CD14-positive monocyte (primary cell): ENCODE data around the gene WDFY4. TPM values are rescaled to one million over a fixed set of nuclear protein-coding genes. Genes with fewer than 3 reads are reported as not detected.

Source experiments
- DNase-seq, 3 donors: peaks; one replicate each; pipeline ENCODE4 v3.0.0-alpha.2; 2011 to 2022
- H2AFZ ChIP-seq: 2 replicates; pipeline ENCODE4 v1.6.0; 2012; ENCODE audit warnings: mild to moderate bottlenecking, low read depth, low read length, inconsistent platforms; ENCODE audit not compliant: insufficient read depth, poor library complexity, severe bottlenecking
- H3K27ac ChIP-seq, 2 donors: 1 replicate in 1 of 2; 2 replicates in 1 of 2; pipeline ENCODE4 v1.5.1; 2012 to 2013; ENCODE audit warnings: low read length in 2 of 2, control low read depth in 1 of 2, inconsistent platforms in 1 of 2, low read depth in 1 of 2, mild to moderate bottlenecking in 1 of 2
- H3K27me3 ChIP-seq, 2 donors: one replicate each; pipeline versions ENCODE4 v1.6.0 to v1.6.1; 2011 to 2013; ENCODE audit warnings: low read length in 2 of 2; ENCODE audit not compliant: control insufficient read depth in 2 of 2, insufficient read depth in 2 of 2
- H3K36me3 ChIP-seq, 2 donors: replicated peaks in 1 of 2; 1 replicate in 1 of 2; 2 replicates in 1 of 2; pipeline versions ENCODE4 v1.5.1 to v1.6.1; 2012 to 2013; ENCODE audit warnings: low read length in 2 of 2, control low read depth in 1 of 2, inconsistent platforms in 1 of 2, mild to moderate bottlenecking in 1 of 2; ENCODE audit not compliant: insufficient read depth in 2 of 2, control insufficient read depth in 1 of 2
- H3K4me1 ChIP-seq, 2 donors: 1 replicate in 1 of 2; 2 replicates in 1 of 2; pipeline versions ENCODE4 v1.5.1 to v1.6.1; 2012 to 2013; ENCODE audit warnings: low read length in 2 of 2, control low read depth in 1 of 2, inconsistent platforms in 1 of 2, mild to moderate bottlenecking in 1 of 2, moderate library complexity in 1 of 2; ENCODE audit not compliant: insufficient read depth in 2 of 2, control insufficient read depth in 1 of 2
- H3K4me2 ChIP-seq: replicated peaks from 2 replicates; pipeline ENCODE3; 2012; ENCODE audit warnings: low read length, moderate library complexity, mild to moderate bottlenecking; ENCODE audit not compliant: poor library complexity, severe bottlenecking; ENCODE audit errors: extremely low read depth
- H3K4me3 ChIP-seq, 3 experiments: fragments of 200-600 bp in 1 of 3; sonication (generic) in 1 of 3; replicated peaks in 1 of 3; 1 replicate in 2 of 3; 2 replicates in 1 of 3; pipeline ENCODE4 v1.5.1; 2011 to 2013; ENCODE audit warnings: low read length in 3 of 3, mild to moderate bottlenecking in 3 of 3, control low read depth in 2 of 3, low read depth in 2 of 3, inconsistent platforms in 1 of 3, moderate library complexity in 1 of 3
- H3K79me2 ChIP-seq: 2 replicates; pipeline ENCODE4 v1.6.0; 2012; ENCODE audit warnings: mild to moderate bottlenecking, control low read depth, inconsistent platforms, low read length, moderate library complexity; ENCODE audit not compliant: insufficient read depth
- H3K9ac ChIP-seq: 2 replicates; pipeline ENCODE4 v1.6.0; 2017; ENCODE audit warnings: low read length, mild to moderate bottlenecking; ENCODE audit not compliant: insufficient read depth, poor library complexity, severe bottlenecking
- H3K9me3 ChIP-seq, 2 donors: replicated peaks in 1 of 2; 1 replicate in 1 of 2; 2 replicates in 1 of 2; pipeline versions ENCODE4 v1.5.1 to v1.6.1; 2012 to 2013; ENCODE audit warnings: low read length in 2 of 2, control low read depth in 1 of 2; ENCODE audit not compliant: control insufficient read depth in 1 of 2, insufficient read depth in 1 of 2
- H4K20me1 ChIP-seq: 2 replicates; pipeline ENCODE4 v1.6.0; 2012; ENCODE audit warnings: mild to moderate bottlenecking, low read length, control low read depth, moderate library complexity; ENCODE audit not compliant: insufficient read depth
- H3K27ac Mint-ChIP-seq, 7 donors: one replicate each; pipeline ENCODE4 v1.8.0; 2020; ENCODE audit warnings: mild to moderate bottlenecking in 7 of 7, mixed read lengths in 7 of 7, moderate library complexity in 6 of 7, inconsistent platforms in 2 of 7
- H3K27me3 Mint-ChIP-seq, 3 donors: one replicate each; pipeline ENCODE4 v1.8.0; 2021 to 2022; ENCODE audit warnings: low read depth in 3 of 3, mild to moderate bottlenecking in 3 of 3, mixed read lengths in 3 of 3, moderate library complexity in 3 of 3, inconsistent platforms in 1 of 3
- H3K36me3 Mint-ChIP-seq, 2 donors: one replicate each; pipeline ENCODE4 v1.8.0; 2020; ENCODE audit warnings: mixed read lengths in 2 of 2, inconsistent platforms in 1 of 2, mild to moderate bottlenecking in 1 of 2
- H3K4me1 Mint-ChIP-seq: one replicate; pipeline ENCODE4 v1.8.0; 2020; ENCODE audit warnings: mild to moderate bottlenecking, mixed read lengths
- H3K4me3 Mint-ChIP-seq, 2 donors: one replicate each; pipeline ENCODE4 v1.8.0; 2020; ENCODE audit warnings: mild to moderate bottlenecking in 2 of 2, mixed read lengths in 2 of 2, moderate library complexity in 1 of 2
- H3K9me3 Mint-ChIP-seq, 7 donors: one replicate each; pipeline ENCODE4 v1.8.0; 2020 to 2022; ENCODE audit warnings: mixed read lengths in 7 of 7, mild to moderate bottlenecking in 6 of 7, moderate library complexity in 6 of 7, inconsistent platforms in 2 of 7
- CTCF ChIP-seq: fragments of 200-600 bp; IDR thresholded peaks from one replicate; pipeline ENCODE4 v1.8.0; 2022; ENCODE audit warnings: antibody characterized with exemption, mild to moderate bottlenecking
- WGBS: methylation state at CpG from one replicate; pipeline ENCODE4 v1.1.5; 2013; ENCODE audit warnings: missing lambda C conversion rate; ENCODE audit not compliant: insufficient coverage; 5-methylcytosine and 5-hydroxymethylcytosine counted together
- intact Hi-C, 2 donors: fragments of 100-400 bp; cut with micrococcal nuclease; formaldehyde crosslinking; loops; one replicate each; pipeline versions ENCODE4 v1.15.0 to v1.15.1; 2023
- polyA plus RNA-seq, 3 donors: library from polyadenylated mRNA; depleted of rRNA in 1 of 3; unstranded in 2 of 3; stranded (reverse) in 1 of 3; fragments of 300-500 nt in 2 of 3; fragments of >200 nt in 1 of 3; fragmentation: Illumina TruSeq in 2 of 3; gene quantifications; 1 replicate in 2 of 3; 2 replicates in 1 of 3; pipeline ENCODE4 v1.2.3, GENCODE V29; 2012 to 2021

Gene WDFY4
- polyA plus RNA-seq, 3 donors = 7.5 to 36.1 (median 9.8) TPM

- peaks cover 0 to 2% (median 2%) of the 10 kb centered on the region in 3 donors for H3K27me3 Mint-ChIP-seq
- no peaks in the 10 kb centered on the region for H3K9me3 Mint-ChIP-seq
- Histone ChIP-seq H3K9ac (no peak overlapping the region), H3K27ac (no peak overlapping the region), H3K4me2 (no peak overlapping the region), H3K27me3 (no peaks in the 10 kb centered on the region), H4K20me1 (no peaks in the 10 kb centered on the region), H2AFZ (no peak overlapping the region), H3K4me3 (no peak overlapping the region), H3K4me1 (no peaks in the 10 kb centered on the region), H3K79me2 (no peaks in the 10 kb centered on the region), H3K36me3 (no peaks in the 10 kb centered on the region), H3K9me3 (no peaks in the 10 kb centered on the region)
- H3K36me3 Mint-ChIP-seq = no peaks in the 10 kb centered on the region
- DNase-seq = no peak
- no peak overlapping the region for H3K27ac Mint-ChIP-seq
- WGBS = 100% methylated on average over 2 of the region's 2 CpGs
- intact Hi-C loops = no loop called here
- H3K4me3 Mint-ChIP-seq = peak overlapping the region in 1 of 2 donors; percentile 26
- H3K4me1 Mint-ChIP-seq = no peaks in the 10 kb centered on the region
- no peak for TF ChIP-seq CTCF
Observed at GRCh38 chr10:48999346-48999745, 314.7 kb downstream of the WDFY4 start.

- no peaks in the 10 kb centered on the region for H3K4me1 ChIP-seq
- no peak overlapping the region for H3K9ac ChIP-seq
- H3K4me1 Mint-ChIP-seq = no peaks in the 10 kb centered on the region
- no peak overlapping the region for H3K4me3 ChIP-seq
- no peak for TF ChIP-seq CTCF
- H3K27ac Mint-ChIP-seq = no peak overlapping the region
- 89% methylated on average over 8 of the region's 13 CpGs for WGBS
- H3K79me2 ChIP-seq = no peaks in the 10 kb centered on the region
- H3K27me3 Mint-ChIP-seq = peaks cover 0 to 2% (median 2%) of the 10 kb centered on the region in 3 donors
- H3K27me3 ChIP-seq = no peaks in the 10 kb centered on the region
- H3K4me3 Mint-ChIP-seq = no peak overlapping the region
- H3K4me2 ChIP-seq = no peak overlapping the region
- no peaks in the 10 kb centered on the region for H4K20me1 ChIP-seq
- H3K27ac ChIP-seq = no peak overlapping the region
- no peaks in the 10 kb centered on the region for H3K36me3 Mint-ChIP-seq
- no peak for DNase-seq
- H3K9me3 Mint-ChIP-seq = no peaks in the 10 kb centered on the region
- H3K9me3 ChIP-seq = no peaks in the 10 kb centered on the region
- no peaks in the 10 kb centered on the region for H3K36me3 ChIP-seq
- H2AFZ ChIP-seq = no peak overlapping the region
- intact Hi-C loops = no loop called here
Observed at GRCh38 chr10:49000437-49001398, 316.0 kb downstream of the WDFY4 start.
